Stimulated activated CD8-positive, alpha-beta memory T cell treated with anti-CD3 and anti-CD28 coated beads, Interleukin-7, amount 100 ng/mL, for 4 hours (primary cell): ENCODE data around the gene RNF32.
"Not testable (repeated sequence)": the region's sequence is repeated elsewhere in the genome, so short reads cannot be mapped to it uniquely, and the experiment has no call there.

Experiments
- DNase-seq, 2 donors: peaks; one replicate each; pipeline ENCODE4 v3.0.0-alpha.2; 2020; ENCODE audit warnings: low read depth in 2 of 2

The RNF32 gene

GRCh38 chr7:156614434-156615264 is 25.9 kb upstream of the RNF32 start:
- DNase-seq, result no peak

GRCh38 chr7:156616269-156617202 is 24.0 kb upstream of the RNF32 start:
- DNase-seq, result no peak

- no peak for DNase-seq
Measured at GRCh38 chr7:156617215-156617614, 23.4 kb upstream of the RNF32 start.

DNA sequence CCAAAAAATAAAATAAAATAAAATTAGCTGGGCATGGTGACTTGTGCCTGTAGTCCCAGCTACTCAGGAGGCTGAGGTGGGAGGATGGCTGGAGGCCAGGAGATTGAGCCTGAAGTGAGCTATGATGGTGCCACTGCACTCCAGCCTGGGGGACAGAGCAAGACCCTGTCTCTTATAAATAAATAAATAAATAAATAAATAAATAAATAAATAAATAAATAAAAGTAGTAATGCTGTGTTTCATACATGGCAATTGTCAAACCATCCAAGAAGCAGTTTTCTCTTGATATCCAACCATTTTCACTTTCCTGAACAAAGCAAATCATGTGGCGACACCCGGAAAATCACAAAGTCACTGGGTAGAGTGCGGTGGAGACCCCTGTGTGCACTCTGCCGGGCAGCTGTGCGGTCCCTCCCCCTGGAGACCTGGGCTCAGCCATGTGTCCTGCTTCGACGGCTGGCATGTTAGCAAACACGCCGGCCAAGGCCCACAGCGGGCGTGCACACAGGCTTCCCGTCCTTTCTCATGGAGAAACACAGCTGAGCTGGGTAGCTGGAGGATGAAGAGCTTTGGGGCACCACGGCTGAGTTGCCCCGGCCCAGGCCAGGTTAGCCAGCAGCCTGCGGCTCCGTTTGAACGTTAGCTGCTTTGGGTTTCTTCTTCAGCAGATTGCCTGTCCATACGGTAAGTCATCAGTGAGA is 22.3 kb upstream of the RNF32 start:
- DNase-seq, result no peak

GRCh38 chr7:156618780-156619367 is 21.7 kb upstream of the RNF32 start:
- DNase-seq, result no peak

- DNase-seq, result not testable (repeated sequence)
Measured at GRCh38 chr7:156619488-156620290, 20.9 kb upstream of the RNF32 start.

DNA sequence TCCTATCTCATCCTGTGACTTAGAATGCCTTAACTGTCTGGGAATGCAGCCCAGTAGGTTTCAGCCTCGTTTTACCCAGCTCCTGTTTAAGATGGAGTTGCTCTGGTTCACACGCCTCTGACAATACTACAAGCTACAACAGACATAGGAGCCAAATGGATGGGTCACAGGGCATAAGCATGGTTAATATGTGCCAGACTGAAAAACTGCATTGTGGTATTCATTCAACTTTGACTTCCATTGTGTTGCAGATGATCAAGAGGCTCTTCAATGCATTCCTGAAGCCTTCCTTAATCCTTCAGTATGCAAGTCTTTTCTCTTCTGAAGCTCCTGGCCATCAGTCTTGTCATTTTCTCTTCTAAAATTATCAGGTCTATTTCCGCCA is 20.3 kb upstream of the RNF32 start:
- DNase-seq, result no peak

DNA sequence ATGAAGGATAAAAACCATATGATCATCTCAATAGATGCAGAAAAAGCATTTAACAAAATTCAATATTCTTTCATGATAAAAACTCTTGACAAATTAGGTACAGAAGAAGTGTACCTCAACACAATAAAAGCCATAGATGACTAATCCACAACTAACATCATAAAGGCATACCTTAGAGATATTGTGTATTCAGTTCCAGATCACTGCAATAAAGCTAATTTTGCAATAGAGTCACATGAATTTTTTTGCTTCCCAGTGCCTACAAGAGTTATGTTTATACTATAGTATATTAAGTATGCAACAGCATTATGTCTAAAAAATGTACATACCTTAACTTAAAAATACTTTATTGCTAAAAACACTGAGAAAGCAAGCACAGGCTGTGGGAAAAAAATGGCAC is 18.9 kb upstream of the RNF32 start:
- DNase-seq, result no peak

DNA sequence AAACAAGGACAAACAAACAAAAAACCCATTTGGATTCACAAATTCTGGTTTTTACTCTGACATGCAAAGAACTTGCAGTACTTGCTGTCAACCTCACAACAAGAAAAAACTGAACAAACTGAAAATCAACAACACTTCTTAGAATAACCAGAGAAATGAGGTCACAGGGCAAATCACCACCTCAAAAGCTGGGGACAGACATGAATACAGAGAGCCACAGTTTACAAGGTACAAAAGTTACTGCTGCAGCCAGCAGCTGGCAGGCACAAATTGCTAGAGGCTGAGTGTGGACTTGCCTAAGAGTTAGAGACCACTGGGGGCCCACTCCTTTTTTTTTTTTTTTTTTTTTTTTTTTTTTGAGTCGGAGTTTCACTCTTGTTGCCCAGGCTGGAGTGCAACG is 15.0 kb upstream of the RNF32 start:
- no peak for DNase-seq

- no peak for DNase-seq
Measured at GRCh38 chr7:156626220-156626895, 14.2 kb upstream of the RNF32 start.

- no peak for DNase-seq
Measured at GRCh38 chr7:156628562-156628961, 12.0 kb upstream of the RNF32 start.

DNA sequence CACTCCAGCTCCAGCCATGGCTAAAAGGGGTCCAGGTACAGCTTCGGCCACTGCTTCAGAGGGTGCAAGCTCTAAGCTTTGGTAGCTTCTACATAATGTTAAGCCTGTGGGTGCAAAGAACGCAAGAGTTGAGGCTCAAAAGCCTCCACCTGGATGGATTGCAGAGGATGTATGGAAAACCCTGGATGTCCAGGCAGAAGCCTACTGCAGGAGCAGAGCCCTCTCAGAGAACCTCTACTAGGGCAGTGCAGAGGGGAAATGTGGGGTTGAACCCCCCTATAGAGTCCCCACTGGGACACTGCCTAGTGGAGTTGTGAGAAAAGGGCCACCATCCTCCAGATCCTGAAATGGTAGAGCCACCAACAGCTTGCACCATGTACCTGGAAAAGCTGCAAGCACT is 10.7 kb upstream of the RNF32 start:
- DNase-seq, result no peak

- no peak for DNase-seq
Measured at GRCh38 chr7:156634117-156634516, 6.5 kb upstream of the RNF32 start.

DNA sequence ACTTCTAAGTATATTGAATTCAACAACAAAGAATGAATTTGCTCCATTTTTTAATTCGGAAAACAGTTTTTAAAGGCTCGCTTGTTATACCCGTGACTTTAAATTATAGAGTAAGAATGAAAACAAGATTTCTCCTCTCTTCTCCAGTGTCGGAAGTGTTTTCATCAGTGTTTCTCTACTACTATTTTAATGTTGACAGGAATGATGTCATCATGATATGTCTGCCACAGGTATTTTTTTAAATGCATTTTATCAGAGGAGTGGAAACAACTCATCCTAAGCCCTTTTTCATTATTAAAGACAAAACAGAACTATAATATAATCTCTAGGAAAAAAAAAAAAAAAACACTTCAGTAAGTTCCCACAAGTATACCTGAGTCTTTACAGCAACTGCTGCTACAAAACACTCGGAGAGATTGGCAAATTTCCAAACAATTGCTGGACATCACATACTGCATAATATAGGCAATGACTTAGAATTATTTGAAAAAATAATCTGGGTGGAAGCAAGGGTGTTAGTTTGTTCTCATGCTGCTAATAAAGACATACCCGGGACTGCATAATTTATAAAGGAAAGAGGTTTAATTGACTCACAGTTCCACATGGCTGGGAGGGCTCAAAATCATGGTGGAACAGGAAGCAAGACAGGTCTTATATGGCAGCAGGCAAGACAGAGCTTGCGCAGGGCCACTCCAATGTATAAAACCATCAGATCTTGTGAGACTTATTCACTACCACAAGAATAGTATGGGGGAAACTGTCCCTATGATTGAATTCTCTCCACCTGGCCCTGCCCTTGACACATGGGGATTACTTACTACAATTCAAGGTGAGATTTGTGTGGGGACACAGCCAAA is 4.8 kb upstream of the RNF32 start:
- no peak for DNase-seq

- not testable (repeated sequence) for DNase-seq
Measured at GRCh38 chr7:156637093-156637492, 3.5 kb upstream of the RNF32 start.

- no peak for DNase-seq
Measured at GRCh38 chr7:156638443-156639077, 2.0 kb upstream of the RNF32 start.

GRCh38 chr7:156639426-156640256 is 933 bp upstream of the RNF32 start:
- DNase-seq, result no peak

DNA sequence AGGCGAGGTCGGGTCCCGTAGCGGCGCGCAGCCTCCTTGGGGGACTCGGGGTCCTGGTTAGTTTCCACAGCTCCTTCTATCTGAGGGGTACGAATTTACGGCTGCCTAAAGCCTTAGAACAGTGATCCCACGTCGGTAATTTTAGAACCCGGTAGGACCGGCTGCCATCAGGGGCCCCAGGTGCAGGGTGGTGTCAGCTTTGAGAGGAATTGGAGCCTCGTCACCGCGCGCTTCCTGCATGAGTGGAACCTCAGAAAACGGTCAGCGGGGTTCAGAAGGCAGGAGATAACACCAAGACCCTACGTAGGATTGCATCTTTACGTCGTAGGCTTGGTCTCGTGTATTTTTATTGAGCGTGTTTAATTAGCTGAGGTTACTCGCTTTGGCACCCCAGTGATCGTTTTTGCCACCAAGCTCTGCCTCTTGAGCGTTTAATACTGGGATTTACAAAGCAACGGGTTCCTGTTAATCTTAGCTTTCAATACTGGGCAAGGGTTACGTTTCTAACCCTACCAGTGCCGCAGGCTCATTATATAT is 443 bp downstream of the RNF32 start:
- peak; percentile 10 to 28 for DNase-seq
